Chondrocyte (in vitro differentiated cells): Measurements from ENCODE around the gene EIF4G3. TPM values are rescaled to one million over a fixed set of nuclear protein-coding genes. Genes with fewer than 3 reads are reported as not detected.

Experiments used
- DNase-seq: peaks from one replicate; pipeline ENCODE4 v3.0.0; 2021; ENCODE audit warnings: mixed read lengths, low spot score
- H3K27ac Mint-ChIP-seq: one replicate; pipeline ENCODE4 v1.8.0; 2021; ENCODE audit warnings: mild to moderate bottlenecking, moderate library complexity, mixed read lengths; ENCODE audit not compliant: unreplicated experiment
- H3K27me3 Mint-ChIP-seq: 2 replicates; pipeline ENCODE4 v1.8.0; 2021; ENCODE audit warnings: low read depth, mixed read lengths
- H3K36me3 Mint-ChIP-seq: 2 replicates; pipeline ENCODE4 v1.8.0; 2021; ENCODE audit warnings: low read depth, mixed read lengths
- H3K4me1 Mint-ChIP-seq: 2 replicates; pipeline ENCODE4 v1.8.0; 2021; ENCODE audit warnings: low read depth, mild to moderate bottlenecking, mixed read lengths
- H3K4me3 Mint-ChIP-seq: one replicate; pipeline ENCODE4 v1.8.0; 2021; ENCODE audit warnings: mild to moderate bottlenecking, moderate library complexity, mixed read lengths; ENCODE audit not compliant: unreplicated experiment
- H3K9me3 Mint-ChIP-seq: 2 replicates; pipeline ENCODE4 v1.8.0; 2021; ENCODE audit warnings: low read depth, mixed read lengths
- total RNA-seq: library from RNA; stranded (reverse); gene quantifications from 3 replicates; pipeline ENCODE4 v1.2.1, GENCODE V29; 2021
- TF ChIP-seq, protein P1 (sequence below): fragments of 200-600 bp; sonication (generic); IDR thresholded peaks from 2 replicates; pipeline ENCODE4 v1.5.0; 2021; ENCODE audit warnings: antibody characterized with exemption, mild to moderate bottlenecking, moderate library complexity

EIF4G3 gene
- total RNA-seq, 1 donor from 2014 or later = 56.6 TPM

DNA sequence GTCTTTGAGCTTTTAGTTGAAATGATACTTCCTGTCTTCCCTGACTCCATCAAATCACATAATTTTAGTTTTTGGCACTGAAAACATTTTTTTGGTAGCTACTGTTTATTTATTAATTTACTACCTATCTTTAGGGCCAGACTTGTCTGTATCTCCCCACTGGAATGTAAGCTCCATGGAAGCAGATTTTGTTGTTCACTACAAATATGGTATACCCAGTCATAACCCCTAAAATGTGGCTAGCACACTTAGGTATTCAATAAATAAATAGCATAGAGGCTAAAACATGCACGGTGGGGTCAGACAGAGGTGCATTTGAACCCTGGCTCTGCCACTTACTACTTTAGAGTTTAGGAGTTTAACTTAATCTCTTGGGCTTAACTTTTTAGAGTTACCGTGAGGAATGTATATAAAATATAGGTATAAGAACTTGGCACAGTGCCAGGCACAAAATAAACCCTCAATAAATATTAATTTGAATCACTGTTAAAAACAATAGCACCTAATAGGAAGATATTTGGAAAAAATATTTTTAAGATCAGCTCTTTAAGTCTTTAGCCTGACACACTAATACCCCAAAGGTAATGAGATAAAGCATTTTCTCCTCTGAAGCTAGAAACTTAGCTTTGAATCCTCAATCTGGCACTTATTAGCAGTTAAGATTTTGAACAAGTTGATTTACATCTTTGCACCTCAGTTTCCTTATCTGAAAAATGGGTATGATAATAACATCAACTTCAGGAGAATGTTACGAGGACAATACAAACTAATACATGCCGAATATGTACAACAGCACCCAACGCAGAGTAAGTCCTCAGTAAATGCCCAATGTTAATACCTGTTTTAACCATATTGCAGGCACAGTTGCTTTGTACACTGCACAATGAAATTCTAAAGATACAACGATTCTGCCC is 330.0 kb downstream of the EIF4G3 start:
- DNase-seq = no peak
- Mint-ChIP-seq H3K27ac (peak overlapping the region; percentile 46), H3K4me1 (peaks cover 20% of the 10 kb centered on the region), H3K4me3 (no peak overlapping the region), H3K9me3 (no peaks in the 10 kb centered on the region), H3K36me3 (peaks cover 21% of the 10 kb centered on the region), H3K27me3 (no peaks in the 10 kb centered on the region)
- TF ChIP-seq, protein P1, sequence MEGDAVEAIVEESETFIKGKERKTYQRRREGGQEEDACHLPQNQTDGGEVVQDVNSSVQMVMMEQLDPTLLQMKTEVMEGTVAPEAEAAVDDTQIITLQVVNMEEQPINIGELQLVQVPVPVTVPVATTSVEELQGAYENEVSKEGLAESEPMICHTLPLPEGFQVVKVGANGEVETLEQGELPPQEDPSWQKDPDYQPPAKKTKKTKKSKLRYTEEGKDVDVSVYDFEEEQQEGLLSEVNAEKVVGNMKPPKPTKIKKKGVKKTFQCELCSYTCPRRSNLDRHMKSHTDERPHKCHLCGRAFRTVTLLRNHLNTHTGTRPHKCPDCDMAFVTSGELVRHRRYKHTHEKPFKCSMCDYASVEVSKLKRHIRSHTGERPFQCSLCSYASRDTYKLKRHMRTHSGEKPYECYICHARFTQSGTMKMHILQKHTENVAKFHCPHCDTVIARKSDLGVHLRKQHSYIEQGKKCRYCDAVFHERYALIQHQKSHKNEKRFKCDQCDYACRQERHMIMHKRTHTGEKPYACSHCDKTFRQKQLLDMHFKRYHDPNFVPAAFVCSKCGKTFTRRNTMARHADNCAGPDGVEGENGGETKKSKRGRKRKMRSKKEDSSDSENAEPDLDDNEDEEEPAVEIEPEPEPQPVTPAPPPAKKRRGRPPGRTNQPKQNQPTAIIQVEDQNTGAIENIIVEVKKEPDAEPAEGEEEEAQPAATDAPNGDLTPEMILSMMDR = no peak

- Mint-ChIP-seq H3K4me3 (no peak overlapping the region), H3K9me3 (no peaks in the 10 kb centered on the region), H3K27me3 (no peaks in the 10 kb centered on the region), H3K4me1 (no peaks in the 10 kb centered on the region), H3K27ac (no peak overlapping the region), H3K36me3 (peaks cover 21% of the 10 kb centered on the region)
- no peak for DNase-seq
- TF ChIP-seq, protein P1 = no peak
Observed at GRCh38 chr1:20840731-20841130, 336.0 kb downstream of the EIF4G3 start.

DNA sequence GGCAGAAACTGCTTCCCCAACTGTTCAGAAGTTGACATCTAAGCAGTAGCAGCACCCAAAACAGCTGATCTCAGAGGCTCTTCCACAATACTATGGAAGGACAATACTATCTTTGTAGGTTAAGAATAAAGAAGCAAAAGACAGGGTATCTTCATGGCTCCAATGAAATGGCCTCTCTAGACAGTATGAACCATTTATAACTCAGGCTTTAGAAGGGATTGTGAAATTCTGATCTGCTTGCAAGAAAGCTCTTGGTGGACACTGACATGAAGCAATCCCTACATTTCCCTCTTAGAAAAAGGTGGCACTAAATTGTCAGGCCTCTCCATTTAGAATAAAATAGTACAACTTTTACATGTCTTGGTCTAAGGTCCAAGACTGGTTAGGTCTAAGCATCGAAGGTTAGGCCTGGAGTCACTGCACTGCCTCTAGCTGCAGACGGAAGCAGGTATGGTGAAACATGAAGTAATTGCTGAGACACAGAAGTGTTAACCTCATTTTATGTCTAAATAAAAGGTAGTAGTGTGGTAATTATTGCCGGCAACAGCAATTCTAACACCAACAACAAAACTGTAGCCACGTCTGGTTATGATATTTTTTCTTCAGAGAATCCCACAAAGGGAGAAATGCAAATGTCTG is 339.0 kb downstream of the EIF4G3 start:
- no peak overlapping the region for H3K27ac Mint-ChIP-seq
- peaks cover 14% of the 10 kb centered on the region for H3K36me3 Mint-ChIP-seq
- H3K4me1 Mint-ChIP-seq = peaks cover 12% of the 10 kb centered on the region
- H3K4me3 Mint-ChIP-seq = no peak overlapping the region
- TF ChIP-seq, protein P1 = no peak
- no peaks in the 10 kb centered on the region for H3K9me3 Mint-ChIP-seq
- no peaks in the 10 kb centered on the region for H3K27me3 Mint-ChIP-seq
- DNase-seq = no peak

DNA sequence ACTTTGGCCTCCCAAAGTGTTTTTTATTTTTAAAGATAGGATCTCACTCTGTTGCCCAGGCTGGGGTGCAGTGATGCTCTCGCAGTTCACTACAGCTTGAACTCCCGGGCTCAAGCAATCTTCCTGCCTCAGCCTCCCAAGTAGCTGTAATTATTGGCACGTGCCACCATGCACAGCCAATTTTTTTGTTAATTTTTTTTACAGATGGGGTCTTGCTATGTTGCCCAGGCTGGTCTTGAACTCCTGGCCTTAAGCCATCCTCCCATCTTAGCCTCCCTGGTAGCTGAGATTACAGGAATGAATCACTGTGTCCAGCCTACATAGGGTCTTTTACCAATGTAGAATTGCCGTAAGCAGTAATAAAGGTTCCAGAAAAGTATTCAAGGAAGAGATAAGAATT is 340.5 kb downstream of the EIF4G3 start:
- peaks cover 12% of the 10 kb centered on the region for H3K4me1 Mint-ChIP-seq
- no peak overlapping the region for H3K27ac Mint-ChIP-seq
- H3K9me3 Mint-ChIP-seq = no peaks in the 10 kb centered on the region
- TF ChIP-seq, protein P1 = no peak
- peaks cover 10% of the 10 kb centered on the region for H3K36me3 Mint-ChIP-seq
- no peaks in the 10 kb centered on the region for H3K27me3 Mint-ChIP-seq
- no peak overlapping the region for H3K4me3 Mint-ChIP-seq
- no peak for DNase-seq

- no peak overlapping the region for H3K4me3 Mint-ChIP-seq
- H3K36me3 Mint-ChIP-seq = peaks cover 6% of the 10 kb centered on the region
- H3K27ac Mint-ChIP-seq = no peak overlapping the region
- TF ChIP-seq, protein P1 = no peak
- no peaks in the 10 kb centered on the region for H3K27me3 Mint-ChIP-seq
- H3K9me3 Mint-ChIP-seq = no peaks in the 10 kb centered on the region
- H3K4me1 Mint-ChIP-seq = peaks cover 12% of the 10 kb centered on the region
- no peak for DNase-seq
Observed at GRCh38 chr1:20834780-20835179, 341.9 kb downstream of the EIF4G3 start.
